Heart left ventricle (tissue), 16 donors: ENCODE data around the gene PSG5. TPM values are rescaled to one million over a fixed set of nuclear protein-coding genes. Genes with fewer than 3 reads are reported as not detected.
"Not testable (repeated sequence)": the region's sequence is repeated elsewhere in the genome, so short reads cannot be mapped to it uniquely, and the experiment has no call there.

Experiments
- ATAC-seq, 4 donors: fragments of 200-7000 bp; cut with Tn5 transposase; one replicate each; pipeline ENCODE4 v1.9.1; 2020 to 2022; ENCODE audit warnings: moderate library complexity in 4 of 4, mild to moderate bottlenecking in 3 of 4, moderate number of reproducible peaks in 1 of 4
- DNase-seq, 5 donors: peaks; one replicate each; pipeline ENCODE4 v3.0.0-alpha.2; 2020
- H3K27ac ChIP-seq, 12 donors: fragments of 200-600 bp; sonication (generic) in 4 of 12; one replicate each; pipeline versions ENCODE4 v1.5.0 to v1.8.0; 2016 to 2022; ENCODE audit warnings: mild to moderate bottlenecking in 2 of 12
- H3K27me3 ChIP-seq, 9 donors: fragments of 200-600 bp; sonication (generic) in 2 of 9; one replicate each; pipeline versions ENCODE4 v1.5.1 to v1.8.0; 2016 to 2022; ENCODE audit warnings: mild to moderate bottlenecking in 3 of 9
- H3K36me3 ChIP-seq, 9 donors: fragments of 200-600 bp; sonication (generic) in 2 of 9; one replicate each; pipeline versions ENCODE4 v1.5.0 to v1.8.0; 2018 to 2022; ENCODE audit warnings: mild to moderate bottlenecking in 2 of 9
- H3K4me1 ChIP-seq, 12 donors: fragments of 200-600 bp; sonication (generic) in 4 of 12; one replicate each; pipeline versions ENCODE4 v1.5.0 to v1.8.0; 2016 to 2022; ENCODE audit warnings: mild to moderate bottlenecking in 3 of 12
- H3K4me3 ChIP-seq, 12 donors: fragments of 200-600 bp; sonication (generic) in 4 of 12; one replicate each; pipeline versions ENCODE4 v1.5.0 to v1.8.0; 2017 to 2022; ENCODE audit warnings: mild to moderate bottlenecking in 9 of 12, moderate library complexity in 4 of 12
- H3K9me3 ChIP-seq, 12 donors: fragments of 200-600 bp; sonication (generic) in 4 of 12; one replicate each; pipeline versions ENCODE4 v1.5.0 to v1.8.0; 2016 to 2022; ENCODE audit warnings: mild to moderate bottlenecking in 1 of 12
- POLR2A ChIP-seq, 2 donors: fragments of 450-650 bp; IDR thresholded peaks; one replicate each; pipeline ENCODE4 v1.6.1; 2017; ENCODE audit warnings: antibody characterized with exemption in 2 of 2, mild to moderate bottlenecking in 2 of 2, moderate library complexity in 2 of 2
- WGBS, 4 donors: extraction: QIAGEN DNeasy Blood & Tissue Kit in 2 of 4; methylation state at CpG; one replicate each; pipeline versions ENCODE4 v1.1.5 to v1.1.7; 2013 to 2018; 5-methylcytosine and 5-hydroxymethylcytosine counted together
- intact Hi-C, 10 donors: fragments of 100-400 bp; cut with DNase I; formaldehyde crosslinking; loops; one replicate each; pipeline versions ENCODE4 v1.11.1 to v1.14.2; 2022
- polyA plus RNA-seq, 2 donors: library from polyadenylated mRNA; stranded (reverse); fragments of 200-250 nt; gene quantifications; one replicate each; pipeline ENCODE4 v1.2.3, GENCODE V29; 2013
- total RNA-seq, 9 donors: library from RNA; depleted of rRNA in 2 of 9; stranded (reverse); fragments of >200 nt in 2 of 9; fragmentation: NEBNext Ultra II Directional in 3 of 9; extraction: Animal tissue kit (Norgen Biotek cat#: 25700) in 3 of 9; gene quantifications; one replicate each; pipeline versions ENCODE4 v1.1.0 to v1.2.4, GENCODE V29; 2016 to 2023
- TF ChIP-seq, protein P1 (sequence below), 12 donors: fragments of 200-600 bp; sonication (generic) in 4 of 12; IDR thresholded peaks; one replicate each; pipeline versions ENCODE4 v1.5.0 to v1.8.0; 2018 to 2022; ENCODE audit warnings: antibody characterized with exemption in 12 of 12, mild to moderate bottlenecking in 5 of 12
- donor health status: ischemic (EF 13 %, LVEDD 7.1; RV severe dilation, severe dysfunction).
- donor health status: healthy with polysubstance abuse.
- donor health status: DM: no; HTN: yes; CAD: no.
- donor health status: DM: no; HTN: no; CAD: no.
- donor health status: ischemic (EF 25% LVEDD 6.9; RV normal size, moderate dysfunction).
- donor health status: ischemic (EF 25% LVEDD 5.7; RV mildly dilated, moderate dysfunction).
- donor health status: healthy.
- donor health status: DM: yes; HTN: yes; CAD: no.
- donor health status: ischemic (EF 35%, LVEDD 5.7; RV mildly dilated, moderate dysfunction).
- donor health status: nonischemic (EF 11% LVEDD 7.7; RV severe dilation, severe dysfunction).
- donor health status: DM: yes; HTN: yes; CAD: no.
- donor health status: PGD.
- donor health status: ischemic (EF 29% LVEDD 5.4; RV normal size, mild dysfunction).
- donor health status: nonischemic (EF 23%, LVEDD 6.1; RV moderate dilation, normal function).

Gene PSG5
- total and polyA plus RNA-seq, 11 donors = not detected

DNA sequence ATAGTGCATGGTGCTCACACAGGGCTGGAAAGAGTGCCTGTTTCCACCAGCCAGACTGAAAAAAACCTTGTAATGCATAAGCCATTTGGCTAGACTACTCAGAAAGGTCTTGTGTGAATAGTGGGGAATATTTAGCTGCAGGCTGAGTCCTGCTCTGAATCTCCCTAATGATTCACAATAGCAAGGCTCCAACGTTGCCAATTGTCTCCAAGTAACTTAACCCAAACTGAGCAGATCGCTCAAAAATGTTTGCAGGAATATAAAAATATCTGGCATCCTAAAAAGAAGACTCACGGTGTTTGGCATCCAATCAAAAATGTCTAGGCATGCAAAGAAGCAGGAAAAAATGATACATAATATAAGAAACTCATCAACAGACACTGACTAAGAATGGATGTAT, 59.0 kb downstream of the PSG5 start:
- DNase-seq, H3K4me1 ChIP-seq, ATAC-seq, H3K9me3 ChIP-seq, intact Hi-C loops, H3K27me3 ChIP-seq, H3K36me3 ChIP-seq, H3K4me3 ChIP-seq, H3K27ac ChIP-seq: not testable (repeated sequence)
- WGBS, 4 donors = 45 to 59% (median 55%) methylated on average over 3 of the region's 3 CpGs

GRCh38 chr19:43126720-43127119, 59.6 kb downstream of the PSG5 start:
- Histone ChIP-seq H3K9me3 (no peaks in the 10 kb centered on the region), H3K36me3 (no peaks in the 10 kb centered on the region), H3K4me3 (no peak overlapping the region), H3K27ac (no peak overlapping the region), H3K27me3 (peaks cover 0 to 8% (median 0%) of the 10 kb centered on the region in 9 donors), H3K4me1 (no peaks in the 10 kb centered on the region)
- DNase-seq = no peak
- no peak for TF ChIP-seq POLR2A (IDR thresholded peaks at IDR 0.05)
- TF ChIP-seq, protein P1, sequence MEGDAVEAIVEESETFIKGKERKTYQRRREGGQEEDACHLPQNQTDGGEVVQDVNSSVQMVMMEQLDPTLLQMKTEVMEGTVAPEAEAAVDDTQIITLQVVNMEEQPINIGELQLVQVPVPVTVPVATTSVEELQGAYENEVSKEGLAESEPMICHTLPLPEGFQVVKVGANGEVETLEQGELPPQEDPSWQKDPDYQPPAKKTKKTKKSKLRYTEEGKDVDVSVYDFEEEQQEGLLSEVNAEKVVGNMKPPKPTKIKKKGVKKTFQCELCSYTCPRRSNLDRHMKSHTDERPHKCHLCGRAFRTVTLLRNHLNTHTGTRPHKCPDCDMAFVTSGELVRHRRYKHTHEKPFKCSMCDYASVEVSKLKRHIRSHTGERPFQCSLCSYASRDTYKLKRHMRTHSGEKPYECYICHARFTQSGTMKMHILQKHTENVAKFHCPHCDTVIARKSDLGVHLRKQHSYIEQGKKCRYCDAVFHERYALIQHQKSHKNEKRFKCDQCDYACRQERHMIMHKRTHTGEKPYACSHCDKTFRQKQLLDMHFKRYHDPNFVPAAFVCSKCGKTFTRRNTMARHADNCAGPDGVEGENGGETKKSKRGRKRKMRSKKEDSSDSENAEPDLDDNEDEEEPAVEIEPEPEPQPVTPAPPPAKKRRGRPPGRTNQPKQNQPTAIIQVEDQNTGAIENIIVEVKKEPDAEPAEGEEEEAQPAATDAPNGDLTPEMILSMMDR (IDR thresholded peaks at IDR 0.05) = no peak
- WGBS, 4 donors = 74 to 77% (median 76%) methylated on average over 4 of the region's 4 CpGs
- intact Hi-C loops = no loop called here
- ATAC-seq = no peak

DNA sequence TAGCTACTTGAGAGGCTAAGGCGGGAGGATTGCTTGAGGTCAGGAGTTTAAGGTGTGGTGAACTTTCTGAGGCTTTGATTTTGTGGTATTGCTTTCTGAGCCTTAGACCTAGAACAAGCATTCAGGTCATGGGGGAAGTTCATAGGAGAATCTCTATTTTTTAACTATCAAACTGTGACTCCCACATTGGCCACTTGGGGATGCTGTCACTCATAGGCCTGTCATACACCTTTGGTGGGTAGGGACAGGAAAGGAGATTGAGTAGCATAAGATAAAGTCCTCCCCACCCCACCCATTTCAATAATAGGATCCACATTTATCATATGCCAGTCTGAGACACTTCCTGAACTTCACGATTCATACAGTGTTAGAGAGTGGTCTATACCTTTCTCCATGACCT, 62.0 kb downstream of the PSG5 start:
- ATAC-seq (no peak), DNase-seq (no peak)
- Histone ChIP-seq H3K27ac (no peak overlapping the region), H3K9me3 (no peaks in the 10 kb centered on the region), H3K4me3 (no peak overlapping the region), H3K4me1 (no peaks in the 10 kb centered on the region), H3K27me3 (no peaks in the 10 kb centered on the region), H3K36me3 (no peaks in the 10 kb centered on the region)
- 54 to 73% (median 66%) methylated on average over 2 of the region's 2 CpGs for WGBS, 4 donors
- TF ChIP-seq, protein P1 (IDR thresholded peaks at IDR 0.05) = no peak
- no peak for TF ChIP-seq POLR2A (IDR thresholded peaks at IDR 0.05)
- intact Hi-C loops = no loop called here

DNA sequence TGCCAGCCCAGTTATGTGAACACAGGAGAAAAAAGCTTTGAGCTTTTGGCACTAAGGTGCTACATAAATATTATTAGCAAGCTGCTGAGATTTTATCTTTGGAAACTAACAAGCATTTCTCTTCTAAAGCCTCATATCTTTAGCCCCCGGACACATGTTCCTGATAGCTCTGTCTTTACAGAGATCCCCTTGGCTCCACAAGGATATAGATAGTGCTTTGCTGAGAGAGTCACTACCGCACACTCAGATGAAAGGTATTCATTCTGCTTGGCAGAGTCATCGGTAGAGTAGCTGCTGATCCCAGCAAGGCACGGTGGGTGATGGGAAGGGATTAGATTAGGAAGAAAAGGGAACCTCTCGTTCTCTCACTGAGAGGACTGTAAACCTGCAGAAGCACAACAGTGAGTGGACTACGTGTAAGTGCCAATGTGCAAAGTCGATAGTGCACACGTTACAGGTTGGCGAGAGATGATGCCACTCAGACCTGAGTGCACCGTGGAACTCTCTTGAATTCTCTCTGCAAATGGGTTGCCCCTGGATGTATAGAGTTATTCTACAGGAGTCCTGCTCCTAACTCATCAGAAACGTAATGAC, 65.8 kb downstream of the PSG5 start:
- H3K36me3 ChIP-seq, intact Hi-C loops, DNase-seq, H3K27me3 ChIP-seq, H3K9me3 ChIP-seq, H3K4me1 ChIP-seq, ATAC-seq, H3K4me3 ChIP-seq, H3K27ac ChIP-seq: not testable (repeated sequence)
- WGBS, 4 donors = 59 to 77% (median 67%) methylated on average over 11 of the region's 11 CpGs

DNA sequence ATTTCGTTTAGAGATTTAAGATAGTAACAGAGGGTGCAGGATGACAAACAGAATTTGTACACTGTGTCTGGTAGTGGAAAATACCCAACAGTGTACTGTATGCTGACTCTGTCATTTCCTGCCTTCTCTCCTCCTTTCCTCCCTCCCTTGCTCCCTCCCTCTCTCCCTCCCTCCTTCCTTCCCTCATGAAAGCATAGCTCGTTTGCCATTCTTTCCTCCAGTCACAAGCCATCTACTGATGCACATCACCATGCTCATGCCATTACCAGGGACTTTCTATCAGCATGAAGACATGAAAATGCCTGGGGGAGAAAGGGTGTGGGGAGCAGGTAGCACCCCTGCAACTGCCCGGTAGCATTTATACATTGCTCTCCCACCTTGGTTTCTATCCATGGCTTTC, 66.8 kb downstream of the PSG5 start:
- ATAC-seq, H3K9me3 ChIP-seq, H3K27ac ChIP-seq, H3K36me3 ChIP-seq, DNase-seq, H3K27me3 ChIP-seq, H3K4me1 ChIP-seq, intact Hi-C loops, H3K4me3 ChIP-seq: not testable (repeated sequence)
- WGBS, 4 donors = 59 to 71% (median 69%) methylated on average over 3 of the region's 3 CpGs

Other genes with a start within 250 kb of the PSG5 start
- gene PSG7, start 249.3 kb downstream of the PSG5 start, total RNA-seq = not detected
- not detected for gene PSG7, start 249.3 kb downstream of the PSG5 start, polyA plus RNA-seq
- not detected for gene PSG11, start 160.1 kb downstream of the PSG5 start, total RNA-seq
- not detected for gene PSG11, start 160.1 kb downstream of the PSG5 start, polyA plus RNA-seq
- gene PSG2, start 103.8 kb downstream of the PSG5 start, total RNA-seq = not detected
- gene PSG2, start 103.8 kb downstream of the PSG5 start, polyA plus RNA-seq = not detected
- gene PSG4, start 19.1 kb upstream of the PSG5 start, total RNA-seq = not detected
- not detected for gene PSG4, start 19.1 kb upstream of the PSG5 start, polyA plus RNA-seq
- not detected for gene PSG9, start 83.0 kb upstream of the PSG5 start, total RNA-seq
- not detected for gene PSG9, start 83.0 kb upstream of the PSG5 start, polyA plus RNA-seq
- 1 to 10 TPM in 2 of 9 donors, under 1 TPM in 5, not detected in 2; 0.21 to 6.4 (median 0.60) TPM for gene CD177, start 167.2 kb upstream of the PSG5 start, total RNA-seq
- under 1 TPM in 1 of 2 donors, not detected in 1; 0.14 TPM for gene CD177, start 167.2 kb upstream of the PSG5 start, polyA plus RNA-seq
- gene TEX101, start 228.4 kb upstream of the PSG5 start, total RNA-seq = not detected
- gene TEX101, start 228.4 kb upstream of the PSG5 start, polyA plus RNA-seq = not detected